ENCODE measurements around the gene OXTR.

DNA sequence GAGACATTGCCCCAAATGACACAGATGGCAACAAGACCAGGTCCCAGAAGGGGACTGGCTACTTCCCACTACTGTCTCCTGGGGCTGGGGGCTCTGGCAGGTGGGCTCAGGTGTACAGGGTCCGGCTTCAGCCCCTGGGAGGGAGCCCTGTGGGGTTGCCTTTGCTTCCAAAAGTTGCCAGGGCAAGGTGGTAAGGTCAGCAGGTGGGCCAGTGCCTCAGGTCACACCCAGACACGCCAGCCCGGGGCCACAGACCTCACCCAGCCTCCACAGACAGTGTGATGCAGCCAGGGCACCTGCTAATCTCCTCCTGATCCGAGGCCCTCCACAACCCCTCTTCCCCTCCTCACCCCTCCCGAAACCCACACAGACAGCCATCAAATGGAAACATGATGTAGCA lies 7.5 kb downstream of the OXTR start:
- TF ChIP-seq, protein P1, sequence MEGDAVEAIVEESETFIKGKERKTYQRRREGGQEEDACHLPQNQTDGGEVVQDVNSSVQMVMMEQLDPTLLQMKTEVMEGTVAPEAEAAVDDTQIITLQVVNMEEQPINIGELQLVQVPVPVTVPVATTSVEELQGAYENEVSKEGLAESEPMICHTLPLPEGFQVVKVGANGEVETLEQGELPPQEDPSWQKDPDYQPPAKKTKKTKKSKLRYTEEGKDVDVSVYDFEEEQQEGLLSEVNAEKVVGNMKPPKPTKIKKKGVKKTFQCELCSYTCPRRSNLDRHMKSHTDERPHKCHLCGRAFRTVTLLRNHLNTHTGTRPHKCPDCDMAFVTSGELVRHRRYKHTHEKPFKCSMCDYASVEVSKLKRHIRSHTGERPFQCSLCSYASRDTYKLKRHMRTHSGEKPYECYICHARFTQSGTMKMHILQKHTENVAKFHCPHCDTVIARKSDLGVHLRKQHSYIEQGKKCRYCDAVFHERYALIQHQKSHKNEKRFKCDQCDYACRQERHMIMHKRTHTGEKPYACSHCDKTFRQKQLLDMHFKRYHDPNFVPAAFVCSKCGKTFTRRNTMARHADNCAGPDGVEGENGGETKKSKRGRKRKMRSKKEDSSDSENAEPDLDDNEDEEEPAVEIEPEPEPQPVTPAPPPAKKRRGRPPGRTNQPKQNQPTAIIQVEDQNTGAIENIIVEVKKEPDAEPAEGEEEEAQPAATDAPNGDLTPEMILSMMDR (IDR thresholded peaks at IDR 0.05; ENCODE audit: poor library complexity), result no peak
- TF ChIP-seq EZH2phosphoT487 (IDR thresholded peaks at IDR 0.05; ENCODE audit: low read depth, severe bottlenecking, unreplicated experiment), result no peak
- no peak for TF ChIP-seq EZH2 (IDR thresholded peaks at IDR 0.05; ENCODE audit: borderline replicate concordance)

All from hepatocyte (in vitro differentiated cells).